K562 (cell line): Measurements from ENCODE around the gene STX2. TPM values are rescaled to one million over a fixed set of nuclear protein-coding genes. Genes with fewer than 3 reads are reported as not detected.
A peak's percentile ranks its signal among the peaks of the same experiment; 100 is the strongest.

ENCODE experiments used
- ATAC-seq: fragments of 200-7000 bp; cut with Tn5 transposase; 3 replicates; pipeline ENCODE4 v1.9.1; 2020; ENCODE audit warnings: moderate library complexity
- BruUV-seq: library from RNA; stranded (reverse); fragments of 400-500 nt; replicated peaks from 2 replicates; lab custom pipeline; 2021; lab: Mats Ljungman, UMichigan
- CTCF ChIA-PET: fragments of 300-600 bp; formaldehyde crosslinking; extraction: SDS; loops from one replicate; lab custom pipeline; 2021; ENCODE audit warnings: low intra/inter-chr PET ratio; lab: Yijun Ruan, JAX
- POLR2A ChIA-PET: fragments of 300-600, 350-650 bp; sonication (Branson Sonifier 250); formaldehyde crosslinking; extraction: SDS; loops from one replicate; lab custom pipeline; 2021; ENCODE audit warnings: antibody characterized with exemption, inconsistent platforms; lab: Yijun Ruan, JAX
- DNase-seq, 4 experiments: peaks; one replicate each; pipeline versions ENCODE4 v3.0.0 to v3.0.0-alpha.2; 2011 to 2018; ENCODE audit warnings: low spot score in 3 of 4, mixed read lengths in 3 of 4; ENCODE audit errors: extremely low read depth in 1 of 4
- FAIRE-seq: peaks from 2 replicates; lab custom pipeline; 2011; peaks lifted over from hg19 to GRCh38; lab: Jason Lieb, UNC
- H2AFZ ChIP-seq: 2 replicates; pipeline ENCODE4 v1.6.0; 2011; ENCODE audit warnings: low read depth, low read length, control low read depth, inconsistent platforms
- H3K27ac ChIP-seq: fragments of 200-600 bp; 3 replicates; pipeline ENCODE4 v1.8.0; 2011; ENCODE audit warnings: low read depth, mild to moderate bottlenecking, control low read depth, inconsistent platforms, low read length, moderate library complexity, mixed read lengths; ENCODE audit errors: extremely low read depth
- H3K27me3 ChIP-seq, 2 experiments: fragments of 300-600 bp in 1 of 2; 2 replicates in 1 of 2; 3 replicates in 1 of 2; pipeline versions ENCODE4 v1.6.0 to v1.8.0; 2011; ENCODE audit warnings: inconsistent platforms in 2 of 2, low read length in 2 of 2, mild to moderate bottlenecking in 1 of 2, mixed read lengths in 1 of 2, moderate library complexity in 1 of 2; ENCODE audit not compliant: control insufficient read depth in 2 of 2, insufficient read depth in 2 of 2
- H3K36me3 ChIP-seq: fragments of 300-600 bp; 3 replicates; pipeline ENCODE4 v1.8.0; 2011; ENCODE audit warnings: mild to moderate bottlenecking, low read length, inconsistent platforms; ENCODE audit not compliant: control insufficient read depth, insufficient read depth
- H3K4me1 ChIP-seq, 2 experiments: fragments of 200-600 bp in 1 of 2; replicated peaks in 1 of 2; 2 replicates in 1 of 2; 3 replicates in 1 of 2; pipeline versions ENCODE4 v1.5.1 to v1.8.0; 2011; ENCODE audit warnings: inconsistent platforms in 2 of 2, low read length in 2 of 2, mild to moderate bottlenecking in 1 of 2, mixed read lengths in 1 of 2, moderate library complexity in 1 of 2; ENCODE audit not compliant: control insufficient read depth in 2 of 2, insufficient read depth in 2 of 2
- H3K4me2 ChIP-seq: 2 replicates; pipeline ENCODE4 v1.6.1; 2011; ENCODE audit warnings: low read length, control low read depth, inconsistent platforms, mixed read lengths; ENCODE audit not compliant: insufficient read depth
- H3K4me3 ChIP-seq: fragments of 200-600 bp; sonication (generic), shearing (Covaris generic); 2 replicates; pipeline ENCODE4 v1.5.1; 2016; ENCODE audit warnings: control low read depth, inconsistent platforms
- H3K79me2 ChIP-seq: fragments of 200-600 bp; 3 replicates; pipeline ENCODE4 v1.8.0; 2011; ENCODE audit warnings: low read length, inconsistent platforms; ENCODE audit not compliant: control insufficient read depth, insufficient read depth
- H3K9ac ChIP-seq, 2 experiments: 2 replicates each; pipeline versions ENCODE4 v1.6.0 to v1.6.1; 2011; ENCODE audit warnings: low read depth in 2 of 2, low read length in 2 of 2, control low read depth in 1 of 2, inconsistent platforms in 1 of 2, mild to moderate bottlenecking in 1 of 2, mixed read lengths in 1 of 2; ENCODE audit not compliant: insufficient read depth in 1 of 2
- H3K9me1 ChIP-seq: one replicate; pipeline ENCODE4 v1.6.0; 2011; ENCODE audit warnings: inconsistent platforms, mild to moderate bottlenecking, low read length, moderate library complexity; ENCODE audit not compliant: control insufficient read depth, insufficient read depth
- H3K9me3 ChIP-seq: replicated peaks from 2 replicates; pipeline ENCODE4 v1.5.1; 2011; ENCODE audit warnings: low read depth, low read length, inconsistent platforms; ENCODE audit not compliant: control insufficient read depth, insufficient read depth
- H4K20me1 ChIP-seq: replicated peaks from 2 replicates; pipeline ENCODE4 v1.6.1; 2011; ENCODE audit warnings: low read length, inconsistent platforms, mixed read lengths; ENCODE audit not compliant: control insufficient read depth, insufficient read depth
- CTCF ChIP-seq, 3 experiments: IDR thresholded peaks in 2 of 3; conservative IDR thresholded peaks in 1 of 3; 2 replicates each; pipeline ENCODE4 v1.5.1; 2011 to 2012; ENCODE audit warnings: low read length in 3 of 3, mild to moderate bottlenecking in 3 of 3, control low read depth in 2 of 3, improper control_type of control experiment in 1 of 3, inconsistent platforms in 1 of 3, low read depth in 1 of 3, mixed read lengths in 1 of 3, moderate library complexity in 1 of 3; ENCODE audit not compliant: insufficient read depth in 2 of 3
- HMG20B ChIP-seq: fragments of 250-450 bp; sonication (Bioruptor Pico); IDR thresholded peaks from 2 replicates; pipeline ENCODE4 v1.5.0; 2021; ENCODE audit warnings: mild to moderate bottlenecking
- NRF1 ChIP-seq, 2 experiments: fragments of 450-650 bp; IDR thresholded peaks in 1 of 2; conservative IDR thresholded peaks in 1 of 2; 2 replicates each; pipeline ENCODE4 v1.6.1; 2014; ENCODE audit warnings: mild to moderate bottlenecking in 2 of 2
- POLR2G ChIP-seq: fragments of 200-400 bp; formaldehyde crosslinking; IDR thresholded peaks from 2 replicates; pipeline ENCODE4 v1.6.1; 2017; ENCODE audit warnings: low read depth, mild to moderate bottlenecking, antibody characterized with exemption, low read length, moderate library complexity
- RAD21 ChIP-seq, 2 experiments: fragments of 250-450 bp in 1 of 2; fragments of 450-650 bp in 1 of 2; sonication (Bioruptor Pico) in 1 of 2; formaldehyde crosslinking in 1 of 2; IDR thresholded peaks in 1 of 2; conservative IDR thresholded peaks in 1 of 2; 2 replicates each; pipeline versions ENCODE4 v1.4.0 to v1.8.0; 2020 to 2022; ENCODE audit warnings: mild to moderate bottlenecking in 2 of 2, moderate library complexity in 1 of 2
- TFAP4 ChIP-seq: sonication (generic); formaldehyde crosslinking; IDR thresholded peaks from 2 replicates; pipeline ENCODE4 v1.8.0; 2022; ENCODE audit warnings: missing genetic modification reagents, mild to moderate bottlenecking, moderate library complexity, borderline replicate concordance
- ZNF431 ChIP-seq: sonication (generic); formaldehyde crosslinking; IDR thresholded peaks from 2 replicates; pipeline ENCODE4 v1.8.0; 2022; ENCODE audit warnings: mild to moderate bottlenecking, missing genetic modification reagents
- ZNF668 ChIP-seq: fragments of 250-450 bp; sonication (Bioruptor Pico); IDR thresholded peaks from 2 replicates; pipeline ENCODE4 v1.8.0; 2022; ENCODE audit warnings: mild to moderate bottlenecking, inconsistent platforms
- WGBS: fragments of 100-300 bp; shearing (Covaris generic); methylation state at CpG from one replicate; pipeline ENCODE4 v1.1.6; 2016; ENCODE audit warnings: low coverage, mixed read lengths; ENCODE audit not compliant: insufficient coverage; ENCODE audit errors: missing lambda C conversion rate; 5-methylcytosine and 5-hydroxymethylcytosine counted together
- in situ Hi-C: fragments of 300-500 bp; cut with MboI; formaldehyde crosslinking; loops from 4 replicates; pipeline ENCODE4 v1.15.0; 2018; ENCODE audit warnings: inconsistent platforms, mixed read lengths
- intact Hi-C: fragments of 100-400 bp; cut with micrococcal nuclease; formaldehyde crosslinking; loops from 2 replicates; pipeline ENCODE4 v1.14.2; 2022
- polyA plus RNA-seq, 8 experiments: library from polyadenylated mRNA; depleted of rRNA in 4 of 8; stranded (reverse) in 5 of 8; unstranded in 3 of 8; fragments of >200 nt; fragmentation: Nextera tagmentation in 2 of 8; fragmentation: Illumina TruSeq in 1 of 8; extraction: Ambion mirVana in 2 of 8; extraction: Trizol in 1 of 8; gene quantifications; 2 replicates each; pipeline versions ENCODE4 v1.2.1 to v1.2.3, GENCODE V29; 2011 to 2014; ENCODE audit warnings: inconsistent platforms in 1 of 8, missing spikeins in 1 of 8
- total RNA-seq, 7 experiments: library from RNA; depleted of rRNA in 6 of 7; stranded (reverse); fragments of >200 nt in 6 of 7; fragmentation: Illumina TruSeq in 2 of 7; extraction: Trizol in 2 of 7; gene quantifications; 2 replicates each; pipeline versions ENCODE4 v1.2.1 to v1.2.3, GENCODE V29; 2011 to 2021; ENCODE audit warnings: low replicate concordance in 1 of 7

STX2 gene
- total and polyA plus RNA-seq, 9 of the 15 experiments (the other 6 are each of a cell fraction or from before 2014, with no cell fraction given) = 22.2 to 54.6 (median 30.8) TPM

- TF ChIP-seq NRF1 (conservative IDR thresholded peaks at IDR 0.05 in 1 of 2, IDR thresholded peaks at IDR 0.05 in 1 of 2) (peak in 1 of 2 experiments; percentile 21; a peak in 1 of 4 replicates), ZNF431 (CRISPR knock-in tag) (no peak), POLR2G (peak; percentile 23; the same call in 1 of the 2 replicates)
These were observed 62.8 kb downstream of the STX2 start (continued) for GRCh38 chr12:130775953-130776856.

- in situ Hi-C loops = no loop called here
- no peak overlapping the region for H3K4me2 ChIP-seq
- H3K27ac ChIP-seq = no peak overlapping the region
- no peak for FAIRE-seq
- ATAC-seq = peak; percentile 80
- TF ChIP-seq HMG20B (no peak), CTCF (IDR thresholded peaks at IDR 0.05 in 2 of 3, conservative IDR thresholded peaks at IDR 0.05 in 1 of 3; ENCODE audit: insufficient read depth in 2 of 3, low read depth in 1 of 3, low read length in 3 of 3) (peak in 2 of 3 experiments; percentile 32 to 44; a peak in 2 of 6 replicates), RAD21 (CRISPR knock-in tag; conservative IDR thresholded peaks at IDR 0.05 in 1 of 2, IDR thresholded peaks at IDR 0.05 in 1 of 2) (peak in 1 of 2 experiments; percentile 41; a peak in 2 of 4 replicates), TFAP4 (CRISPR knock-in tag) (no peak), ZNF668 (no peak)
- TF ChIP-seq, all 486 proteins: peak for 2
- no peaks in the 10 kb centered on the region for H3K9me1 ChIP-seq
- H2AFZ ChIP-seq = no peak overlapping the region
- intact Hi-C loops = no loop called here
- DNase-seq = peak in 1 of 4 experiments; percentile 20
- ChIA-PET POLR2A (no interaction called here), CTCF (no interaction called here)
- BruUV-seq = no TSS peak
- WGBS = 3% methylated on average over 7 of the region's 7 CpGs
- H3K9me3 ChIP-seq = peaks cover 1% of the 10 kb centered on the region; the same call in 1 of the 2 replicates
- H3K36me3 ChIP-seq = no peaks in the 10 kb centered on the region
- 0 out of 5 replicates have a peak, but pooled peaks cover 0 to under 1% of the 10 kb centered on the region in 2 experiments for H3K4me1 ChIP-seq
- H4K20me1 ChIP-seq = no peaks in the 10 kb centered on the region
- peaks cover 21 to 49% of the 10 kb centered on the region in 2 experiments for H3K27me3 ChIP-seq
- H3K9ac ChIP-seq = no peak overlapping the region
- H3K79me2 ChIP-seq = no peaks in the 10 kb centered on the region
- no peak overlapping the region for H3K4me3 ChIP-seq
These were observed 68.5 kb downstream of the STX2 start for GRCh38 chr12:130770413-130771028.
